Measurements from ENCODE around the gene BHLHA9. TPM values are rescaled to one million over a fixed set of nuclear protein-coding genes. Genes with fewer than 3 reads are reported as not detected.

BHLHA9 gene
- total RNA-seq, 6 experiments from 2014 or later = not detected

DNA sequence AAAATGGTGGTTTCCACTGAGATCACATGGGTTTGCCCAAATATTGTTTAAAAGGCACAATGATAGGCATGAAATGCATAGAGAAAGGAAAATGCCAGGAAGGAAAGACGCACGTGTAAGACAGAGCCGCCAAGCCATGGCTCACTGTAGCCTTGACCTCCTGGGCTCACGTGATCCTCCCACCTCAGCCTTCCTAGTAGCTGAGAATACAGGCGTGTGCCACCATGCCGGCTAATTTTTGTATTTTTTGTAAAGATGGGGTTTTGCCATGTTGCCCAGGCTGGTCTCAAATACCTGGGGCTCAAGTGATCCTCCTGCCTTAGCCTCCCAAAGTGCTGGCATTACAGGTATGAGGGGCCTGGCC, 4.0 kb downstream of the BHLHA9 start:
- Mint-ChIP-seq H3K36me3 (ENCODE audit: low read depth) (no peaks in the 10 kb centered on the region), H3K4me1 (ENCODE audit: low read depth) (0 out of 2 replicates have a peak, but pooled peaks cover 2% of the 10 kb centered on the region), H3K4me3 (no peak overlapping the region), H3K27ac (no peak overlapping the region), H3K9me3 (no peaks in the 10 kb centered on the region), H3K27me3 (ENCODE audit: insufficient read depth) (peaks cover 23% of the 10 kb centered on the region)
- TF ChIP-seq, protein P1, sequence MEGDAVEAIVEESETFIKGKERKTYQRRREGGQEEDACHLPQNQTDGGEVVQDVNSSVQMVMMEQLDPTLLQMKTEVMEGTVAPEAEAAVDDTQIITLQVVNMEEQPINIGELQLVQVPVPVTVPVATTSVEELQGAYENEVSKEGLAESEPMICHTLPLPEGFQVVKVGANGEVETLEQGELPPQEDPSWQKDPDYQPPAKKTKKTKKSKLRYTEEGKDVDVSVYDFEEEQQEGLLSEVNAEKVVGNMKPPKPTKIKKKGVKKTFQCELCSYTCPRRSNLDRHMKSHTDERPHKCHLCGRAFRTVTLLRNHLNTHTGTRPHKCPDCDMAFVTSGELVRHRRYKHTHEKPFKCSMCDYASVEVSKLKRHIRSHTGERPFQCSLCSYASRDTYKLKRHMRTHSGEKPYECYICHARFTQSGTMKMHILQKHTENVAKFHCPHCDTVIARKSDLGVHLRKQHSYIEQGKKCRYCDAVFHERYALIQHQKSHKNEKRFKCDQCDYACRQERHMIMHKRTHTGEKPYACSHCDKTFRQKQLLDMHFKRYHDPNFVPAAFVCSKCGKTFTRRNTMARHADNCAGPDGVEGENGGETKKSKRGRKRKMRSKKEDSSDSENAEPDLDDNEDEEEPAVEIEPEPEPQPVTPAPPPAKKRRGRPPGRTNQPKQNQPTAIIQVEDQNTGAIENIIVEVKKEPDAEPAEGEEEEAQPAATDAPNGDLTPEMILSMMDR (IDR thresholded peaks at IDR 0.05) = no peak
- DNase-seq = no peak

DNA sequence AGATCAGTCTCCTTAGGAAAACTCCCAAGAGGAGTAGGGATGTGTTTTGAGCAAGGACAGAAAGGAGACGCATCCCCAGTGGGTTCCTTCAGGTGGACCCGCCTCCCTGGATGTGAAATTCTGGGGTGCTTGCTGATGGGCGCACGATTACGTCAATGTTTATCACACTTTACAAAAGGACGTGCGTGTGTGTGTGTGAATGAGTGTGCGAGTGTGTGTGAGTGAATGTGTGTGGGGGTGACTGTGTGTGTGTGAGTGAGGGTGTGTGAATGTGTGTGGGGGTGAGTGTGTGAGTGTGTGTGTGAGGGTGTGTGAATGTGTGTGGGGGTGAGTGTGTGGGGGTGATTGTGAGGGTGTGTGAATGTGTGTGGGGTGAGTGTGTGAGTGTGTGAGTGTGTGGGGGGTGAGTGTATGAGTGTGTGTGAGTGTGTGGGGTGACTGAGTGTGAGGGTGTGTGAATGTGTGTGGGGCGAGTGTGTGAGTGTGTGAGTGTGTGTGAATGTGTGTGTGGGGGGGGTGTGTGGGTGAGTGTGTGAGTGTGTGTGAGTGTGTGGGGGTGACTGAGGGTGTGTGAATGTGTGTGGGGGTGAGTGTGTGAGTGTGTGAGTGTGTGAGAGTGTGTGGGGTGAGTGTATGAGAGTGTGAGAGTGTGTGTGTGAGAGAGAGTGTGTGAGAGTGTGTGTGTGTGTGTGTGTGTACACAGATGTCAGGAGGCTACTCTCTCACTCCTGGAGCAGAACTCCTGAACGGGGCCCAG, 5.1 kb downstream of the BHLHA9 start:
- no peaks in the 10 kb centered on the region for H3K4me1 Mint-ChIP-seq (ENCODE audit: low read depth)
- no peak overlapping the region; the same call in 1 of the 2 replicates for H3K27ac Mint-ChIP-seq
- peaks cover 27% of the 10 kb centered on the region for H3K27me3 Mint-ChIP-seq (ENCODE audit: insufficient read depth)
- peak overlapping the region; percentile 54; the same call in 1 of the 2 replicates for H3K4me3 Mint-ChIP-seq
- TF ChIP-seq, protein P1 (IDR thresholded peaks at IDR 0.05) = no peak
- H3K36me3 Mint-ChIP-seq (ENCODE audit: low read depth) = no peaks in the 10 kb centered on the region
- H3K9me3 Mint-ChIP-seq = no peaks in the 10 kb centered on the region
- no peak for DNase-seq

DNA sequence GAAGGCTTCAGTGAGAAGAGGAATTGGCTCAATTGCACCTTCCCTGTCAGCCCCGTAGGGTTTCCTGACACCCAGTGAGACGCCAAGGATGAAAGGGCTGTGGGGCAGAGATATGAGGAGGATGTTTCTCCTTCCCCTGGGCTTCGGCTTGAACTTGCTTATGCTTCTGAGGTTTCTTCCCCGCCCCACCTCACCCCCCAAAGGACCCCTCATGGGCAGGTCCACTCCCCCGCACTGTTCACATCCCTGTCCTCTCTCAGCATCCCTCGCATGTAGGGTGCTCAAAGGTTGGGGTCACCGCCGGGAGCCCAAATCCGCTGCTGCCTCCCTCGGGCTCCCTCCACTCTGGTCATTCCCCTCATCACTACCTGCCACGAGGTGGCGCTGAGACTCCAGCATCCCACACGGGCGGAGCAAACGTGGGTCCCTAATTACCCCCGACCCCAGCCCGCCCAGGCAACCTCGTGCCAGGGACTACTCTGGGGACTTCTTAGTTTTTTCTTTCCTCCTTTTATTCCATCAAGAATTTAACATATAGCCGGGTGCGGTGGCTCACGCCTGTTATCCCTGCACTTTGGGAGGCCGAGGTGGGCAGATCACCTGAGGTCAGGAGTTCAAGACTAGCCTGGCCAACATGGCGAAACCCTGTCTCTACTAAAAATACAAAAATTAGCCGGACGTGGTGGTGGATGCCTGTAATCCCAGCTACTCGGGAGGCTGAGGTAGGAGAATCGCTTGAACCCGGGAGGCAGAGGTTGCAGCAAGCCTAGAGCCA, 5.9 kb downstream of the BHLHA9 start:
- Mint-ChIP-seq H3K4me1 (ENCODE audit: low read depth) (no peaks in the 10 kb centered on the region), H3K36me3 (ENCODE audit: low read depth) (no peaks in the 10 kb centered on the region), H3K27me3 (ENCODE audit: insufficient read depth) (peaks cover 28% of the 10 kb centered on the region), H3K27ac (no peak overlapping the region; the same call in 1 of the 2 replicates), H3K9me3 (no peaks in the 10 kb centered on the region), H3K4me3 (peak overlapping the region; percentile 54)
- no peak for DNase-seq
- TF ChIP-seq, protein P1 (IDR thresholded peaks at IDR 0.05) = peak; percentile 91

DNA sequence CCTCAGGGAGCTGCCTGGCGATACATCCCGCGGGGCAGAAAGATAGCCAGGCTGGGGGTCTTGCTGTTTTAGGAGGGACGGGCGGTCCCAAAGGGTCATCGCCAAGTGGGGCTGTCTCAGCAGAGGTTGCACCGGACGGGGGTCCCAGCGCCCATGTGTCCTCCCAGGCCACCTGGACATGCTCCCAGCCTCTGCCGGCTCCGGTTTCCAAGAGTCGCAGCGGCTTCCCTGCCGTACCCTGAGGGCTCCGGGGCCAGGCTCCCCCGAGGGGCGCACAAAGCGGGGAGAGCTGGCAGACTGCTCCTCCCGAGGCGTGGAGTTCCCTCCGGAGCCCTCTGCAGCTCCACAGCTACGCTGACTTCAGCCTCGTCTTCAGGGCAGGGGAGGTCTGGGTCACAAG, 10.4 kb downstream of the BHLHA9 start:
- DNase-seq = no peak
- Mint-ChIP-seq H3K4me3 (no peak overlapping the region), H3K27ac (no peak overlapping the region), H3K9me3 (no peaks in the 10 kb centered on the region), H3K36me3 (ENCODE audit: low read depth) (no peaks in the 10 kb centered on the region), H3K27me3 (ENCODE audit: insufficient read depth) (peaks cover 11% of the 10 kb centered on the region), H3K4me1 (ENCODE audit: low read depth) (no peaks in the 10 kb centered on the region)
- TF ChIP-seq, protein P1 (IDR thresholded peaks at IDR 0.05) = no peak

DNA sequence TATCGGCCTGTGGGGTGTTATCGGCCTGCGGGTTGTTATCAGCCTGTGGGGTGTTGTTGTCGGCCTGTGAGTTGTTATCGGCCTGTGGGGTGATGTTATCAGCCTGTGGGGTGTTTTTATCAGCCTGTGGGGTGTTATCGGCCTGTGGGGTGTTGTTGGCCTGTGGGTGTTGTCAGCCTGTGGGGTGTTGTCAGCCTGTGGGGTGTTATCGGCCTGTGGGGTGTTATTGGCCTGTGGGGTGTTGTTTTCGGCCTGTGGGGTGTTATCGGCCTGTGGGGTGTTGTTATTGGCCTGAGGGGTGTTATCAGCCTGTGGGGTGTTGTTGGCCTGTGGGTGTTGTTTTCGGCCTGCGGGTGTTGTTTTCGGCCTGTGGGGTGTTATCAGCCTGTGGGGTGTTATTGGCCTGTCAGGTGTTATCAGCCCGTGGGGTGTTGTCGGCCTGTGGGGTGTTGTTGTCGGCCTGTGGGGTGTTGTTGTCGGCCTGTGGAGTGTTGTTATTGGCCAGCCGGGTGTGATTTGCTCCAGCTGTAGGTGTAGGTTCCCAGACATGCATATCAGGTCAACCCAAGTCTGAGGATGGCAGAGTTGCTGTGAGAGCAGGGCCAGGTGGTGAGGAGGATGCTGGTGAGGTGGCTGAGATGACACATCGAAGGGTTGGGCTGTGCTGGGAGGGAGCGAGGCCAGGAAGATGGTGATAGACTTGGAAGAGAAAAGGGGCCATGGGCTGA, 16.3 kb downstream of the BHLHA9 start:
- H3K27ac Mint-ChIP-seq = no peak overlapping the region
- H3K36me3 Mint-ChIP-seq (ENCODE audit: low read depth) = peaks cover 13% of the 10 kb centered on the region; the same call in 1 of the 2 replicates
- DNase-seq = no peak
- no peak overlapping the region for H3K4me3 Mint-ChIP-seq
- TF ChIP-seq, protein P1 (IDR thresholded peaks at IDR 0.05) = no peak
- peaks cover 28% of the 10 kb centered on the region for H3K9me3 Mint-ChIP-seq
- H3K27me3 Mint-ChIP-seq (ENCODE audit: insufficient read depth) = peaks cover 12% of the 10 kb centered on the region
- H3K4me1 Mint-ChIP-seq (ENCODE audit: low read depth) = peaks cover 7% of the 10 kb centered on the region; the same call in 1 of the 2 replicates

Data from HFFc6 (cell line).